GM19395 (cell line): Measurements from ENCODE around the gene FBN1.

Source experiments
- ATAC-seq: cut with Tn5 transposase; IDR thresholded peaks from one replicate; pipeline ENCODE4 v1.9.1; 2021; ENCODE audit warnings: mild to moderate bottlenecking, moderate library complexity; ENCODE audit not compliant: unreplicated experiment

The FBN1 gene

GRCh38 chr15:48475600-48476395, 169.7 kb downstream of the FBN1 start:
- no peak for ATAC-seq

- no peak for ATAC-seq
These were observed 171.8 kb downstream of the FBN1 start for GRCh38 chr15:48473667-48474066.

DNA sequence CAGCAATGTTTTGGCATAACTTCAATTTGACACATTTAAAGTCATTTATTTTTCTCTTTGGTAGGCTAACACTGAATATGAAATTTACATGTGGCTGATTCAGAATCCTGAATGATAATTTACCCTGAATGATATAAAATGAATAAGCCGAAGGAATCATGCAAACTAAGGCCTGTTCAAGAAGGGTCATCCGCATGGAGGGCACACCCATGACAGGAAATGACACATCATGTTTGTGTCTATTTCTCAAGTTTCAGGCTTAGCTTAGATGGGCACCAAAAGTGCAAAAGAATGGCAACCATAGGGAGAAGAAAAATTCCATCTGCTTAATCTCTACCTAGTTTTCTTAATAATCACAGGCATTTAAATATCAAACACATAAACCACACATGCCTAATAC, 172.8 kb downstream of the FBN1 start:
- ATAC-seq, result no peak

- no peak for ATAC-seq
These were observed 174.4 kb downstream of the FBN1 start for GRCh38 chr15:48471073-48471472.

- no peak for ATAC-seq
These were observed 175.4 kb downstream of the FBN1 start for GRCh38 chr15:48470096-48470495.

GRCh38 chr15:48469681-48470080, 175.8 kb downstream of the FBN1 start:
- no peak for ATAC-seq

DNA sequence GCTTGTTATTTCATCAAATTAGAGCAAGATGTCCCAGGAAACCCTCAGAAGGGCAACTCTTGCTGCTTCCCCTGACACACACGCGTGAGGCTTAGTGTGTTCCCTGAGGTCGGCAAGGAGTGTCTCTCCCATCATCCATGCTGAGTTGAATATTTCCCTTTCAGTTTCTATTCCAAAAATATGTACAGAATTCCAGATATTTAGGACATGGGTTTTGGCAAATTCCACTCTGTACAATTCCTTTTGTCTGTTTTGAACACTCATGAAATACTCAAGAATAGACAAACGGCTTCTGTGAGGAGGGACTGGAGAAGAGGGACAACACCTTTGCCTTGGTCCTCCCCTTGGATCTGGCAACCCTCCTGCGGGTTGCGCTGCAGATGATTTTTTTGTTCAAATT, 176.2 kb downstream of the FBN1 start:
- no peak for ATAC-seq

DNA sequence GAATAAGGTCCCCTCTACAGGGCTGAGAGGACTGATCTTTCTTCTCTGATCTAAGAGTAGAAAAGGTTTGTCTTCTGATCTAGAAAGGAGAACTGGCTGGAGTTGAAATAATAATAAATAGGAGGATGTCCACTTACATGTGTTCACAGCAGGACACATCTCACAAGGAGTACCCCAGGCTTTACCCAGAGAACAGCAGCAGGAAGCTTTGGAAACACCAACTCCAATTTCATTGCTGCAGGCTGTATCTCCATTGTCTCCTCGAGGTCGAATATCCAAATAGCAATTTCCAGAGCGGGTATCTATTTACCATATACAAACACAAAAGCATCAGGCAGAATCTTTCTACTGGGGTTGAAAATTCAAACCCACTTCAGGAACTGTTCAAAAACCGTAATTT, 177.7 kb downstream of the FBN1 start:
- ATAC-seq, result no peak

GRCh38 chr15:48466820-48467219, 178.7 kb downstream of the FBN1 start:
- ATAC-seq, result no peak

- ATAC-seq, result no peak
These were observed 179.4 kb downstream of the FBN1 start for GRCh38 chr15:48466079-48466478.

DNA sequence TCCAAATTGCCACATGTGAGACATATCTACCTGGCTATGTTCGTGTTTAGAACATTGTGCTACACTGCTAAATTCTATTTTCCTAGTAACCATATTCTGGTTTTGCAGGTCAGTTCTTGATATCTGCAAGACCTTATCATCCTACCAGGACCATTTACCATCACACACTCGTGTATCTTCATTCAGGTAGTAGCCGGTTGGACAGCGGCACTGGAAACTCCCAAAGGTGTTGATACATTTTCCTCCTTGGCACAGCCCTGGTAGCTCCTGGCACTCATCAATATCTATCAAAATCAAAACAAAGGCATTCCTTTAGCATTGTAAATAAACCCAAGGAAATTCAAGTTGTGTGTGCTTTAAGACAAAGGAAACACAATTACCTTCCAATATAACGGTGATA, 180.1 kb downstream of the FBN1 start:
- ATAC-seq, result no peak

DNA sequence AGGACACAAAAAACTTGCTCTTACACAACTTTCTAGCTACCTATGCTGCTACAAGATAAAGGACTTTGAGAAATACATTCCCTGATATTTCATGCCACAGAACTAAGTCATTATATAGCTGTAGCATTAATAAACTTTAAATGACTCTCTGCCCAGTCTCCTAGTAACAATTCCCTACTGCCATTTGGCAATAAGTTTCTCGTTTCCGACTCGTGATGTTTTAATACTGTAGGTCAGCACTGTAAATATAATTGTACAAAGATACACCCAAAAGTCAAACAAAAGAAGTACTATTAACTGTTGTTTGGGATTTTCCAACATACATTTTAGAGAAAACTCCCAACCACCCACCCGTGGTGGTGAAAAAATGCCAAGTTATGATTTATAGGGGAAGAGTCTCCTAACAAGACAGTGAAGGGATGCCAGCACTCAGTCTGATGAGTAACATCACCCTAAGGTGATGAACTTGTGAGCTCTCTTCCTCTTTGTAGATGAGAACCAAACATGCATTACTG, 182.1 kb downstream of the FBN1 start:
- ATAC-seq, result no peak

- ATAC-seq, result no peak
These were observed 182.8 kb downstream of the FBN1 start for GRCh38 chr15:48462688-48463087.

GRCh38 chr15:48459571-48460442, 185.7 kb downstream of the FBN1 start:
- no peak for ATAC-seq

DNA sequence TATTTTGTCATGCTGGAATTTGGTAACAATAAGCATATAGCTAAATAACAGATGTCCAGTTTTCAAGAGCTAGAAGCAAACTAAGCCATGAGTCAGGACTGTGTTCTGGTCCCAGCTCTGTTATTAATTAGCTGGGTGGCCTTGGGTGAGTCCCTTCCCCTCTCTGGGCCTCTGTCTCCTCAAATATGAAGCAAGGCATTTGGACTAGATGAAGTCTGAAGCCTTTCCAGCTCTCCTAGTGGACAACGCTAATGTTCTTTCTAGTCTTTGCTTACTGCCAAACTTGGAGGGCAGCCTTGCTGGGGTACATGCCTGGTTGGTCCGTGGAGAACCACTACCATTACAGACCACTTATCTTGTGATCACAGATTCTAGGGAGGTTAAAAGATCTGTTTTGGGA, 186.6 kb downstream of the FBN1 start:
- ATAC-seq, result no peak

DNA sequence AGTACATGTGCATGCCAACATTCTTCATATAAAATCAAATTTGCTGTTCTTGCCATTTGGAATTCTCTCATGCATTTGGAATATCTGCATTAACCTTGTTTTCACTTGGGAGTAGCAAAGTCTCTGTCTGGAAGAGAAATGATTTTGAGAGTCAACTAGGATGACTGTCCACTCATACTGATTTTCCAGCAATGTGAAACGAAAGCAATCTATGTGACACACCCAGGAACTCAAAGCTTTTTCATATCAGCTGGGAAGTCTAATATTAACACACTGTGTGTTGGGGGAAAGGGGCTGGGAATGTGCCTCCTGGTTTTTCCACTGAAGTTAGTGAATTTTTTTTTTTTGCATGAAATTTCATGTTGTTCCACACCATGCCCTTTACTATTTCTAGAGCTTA, 189.4 kb downstream of the FBN1 start:
- no peak for ATAC-seq

- ATAC-seq, result no peak
These were observed 193.8 kb downstream of the FBN1 start for GRCh38 chr15:48451736-48452135.

- no peak for ATAC-seq
These were observed 194.3 kb downstream of the FBN1 start for GRCh38 chr15:48451241-48451640.

DNA sequence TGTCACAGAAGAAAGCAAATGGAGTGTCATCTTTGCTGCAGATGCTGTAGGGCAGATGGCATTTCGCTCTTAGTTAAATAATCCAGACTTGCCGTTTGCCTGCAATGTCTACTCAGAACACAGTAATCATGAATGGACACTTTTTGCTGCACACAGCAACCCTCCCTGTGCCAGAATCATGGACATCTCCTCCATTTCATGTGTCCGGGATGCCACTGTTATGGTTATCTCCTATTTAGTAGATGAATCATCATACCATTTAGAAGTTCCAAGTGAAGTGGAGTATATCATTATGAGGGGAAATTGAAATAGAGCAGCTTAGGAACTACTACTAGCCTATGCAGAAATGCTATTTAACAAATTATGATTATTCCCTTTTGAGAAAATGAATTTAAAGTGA, 195.8 kb downstream of the FBN1 start:
- ATAC-seq, result no peak

DNA sequence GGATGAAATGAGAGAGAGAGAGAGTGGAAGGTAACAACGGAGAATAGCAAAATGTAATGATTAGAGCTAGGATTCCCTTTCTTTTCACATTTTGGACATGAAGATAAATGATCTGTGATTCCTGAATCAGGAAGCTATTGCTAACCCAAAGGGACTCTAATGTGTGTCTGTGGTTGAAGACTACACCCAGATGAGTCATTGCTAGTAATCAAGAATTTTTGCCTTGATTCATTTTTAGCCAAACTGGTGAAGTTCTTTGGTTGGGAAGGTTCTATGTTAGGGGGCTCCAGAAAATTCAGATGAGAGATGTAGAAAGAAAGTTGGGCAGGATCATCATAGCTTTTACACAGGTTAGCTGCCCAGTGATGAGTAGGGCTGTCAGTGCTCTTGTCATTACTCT, 197.9 kb downstream of the FBN1 start:
- no peak for ATAC-seq

DNA sequence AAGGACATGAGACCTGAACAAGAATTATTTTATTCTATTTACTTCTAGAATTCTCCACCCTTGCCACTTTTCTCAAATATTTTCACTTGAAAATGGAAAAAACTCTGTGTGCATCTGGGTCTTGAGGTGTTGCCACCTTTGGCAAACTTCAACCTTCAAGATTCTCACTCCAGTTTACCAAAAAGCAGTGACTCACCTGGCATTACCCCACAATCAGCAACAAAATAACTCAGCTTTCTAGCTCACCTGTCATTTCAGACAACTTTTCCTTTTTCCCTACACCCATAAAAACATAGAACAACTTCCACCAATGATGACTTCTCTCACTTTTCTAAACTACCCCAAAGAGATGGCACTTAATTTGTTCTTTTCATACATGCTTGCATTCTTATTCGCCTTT, 198.5 kb downstream of the FBN1 start:
- no peak for ATAC-seq

DNA sequence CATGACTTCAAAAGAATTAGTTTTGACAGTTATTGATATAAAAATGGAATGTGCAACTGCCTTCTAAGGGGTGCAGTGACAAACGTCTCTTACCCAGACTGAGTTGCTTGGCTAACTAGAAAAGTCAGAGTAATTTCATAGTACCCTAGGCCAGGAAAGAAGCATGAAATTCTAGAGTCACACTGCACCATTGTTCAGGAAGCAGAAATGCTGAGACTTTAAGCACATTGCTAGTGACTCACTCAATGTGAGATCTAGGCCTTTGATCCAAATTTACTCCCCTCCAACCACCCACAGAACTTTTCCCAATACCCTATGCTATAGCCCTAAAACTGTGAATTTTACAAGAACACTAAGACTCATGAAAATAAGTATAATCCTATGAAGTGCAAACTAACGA, 203.5 kb downstream of the FBN1 start:
- ATAC-seq, result no peak
